PFSK-1 (cell line): ENCODE data around the gene GSG1.

Source experiments
- FOXP2 ChIP-seq: optimal IDR thresholded peaks from 2 replicates; pipeline ENCODE3; 2011; ENCODE audit warnings: borderline replicate concordance, control low read depth, inconsistent platforms; ENCODE audit not compliant: insufficient read depth; ENCODE audit errors: extremely low read length, extremely low read depth
- POLR2AphosphoS5 ChIP-seq: IDR thresholded peaks from 2 replicates; pipeline ENCODE4 v1.6.1; 2012; ENCODE audit warnings: low read depth, mild to moderate bottlenecking, control low read depth, low read length, moderate library complexity
- SIN3A ChIP-seq: IDR thresholded peaks from 2 replicates; pipeline ENCODE4 v1.6.1; 2012; ENCODE audit warnings: mild to moderate bottlenecking, low read length, moderate library complexity, borderline replicate concordance; ENCODE audit not compliant: insufficient read depth
- TAF1 ChIP-seq: IDR thresholded peaks from 2 replicates; pipeline ENCODE4 v1.6.1; 2012; ENCODE audit warnings: low read length, control low read depth, borderline replicate concordance; ENCODE audit not compliant: insufficient read depth
- TF ChIP-seq, protein P1 (sequence below), 2 experiments: IDR thresholded peaks; 2 replicates each; pipeline versions ENCODE4 v1.6.1 to v1.8.0; 2011 to 2012; ENCODE audit warnings: low read depth in 2 of 2, low read length in 2 of 2, control low read depth in 1 of 2, inconsistent platforms in 1 of 2, mild to moderate bottlenecking in 1 of 2, moderate library complexity in 1 of 2; ENCODE audit not compliant: insufficient read depth in 1 of 2

GSG1 gene

DNA sequence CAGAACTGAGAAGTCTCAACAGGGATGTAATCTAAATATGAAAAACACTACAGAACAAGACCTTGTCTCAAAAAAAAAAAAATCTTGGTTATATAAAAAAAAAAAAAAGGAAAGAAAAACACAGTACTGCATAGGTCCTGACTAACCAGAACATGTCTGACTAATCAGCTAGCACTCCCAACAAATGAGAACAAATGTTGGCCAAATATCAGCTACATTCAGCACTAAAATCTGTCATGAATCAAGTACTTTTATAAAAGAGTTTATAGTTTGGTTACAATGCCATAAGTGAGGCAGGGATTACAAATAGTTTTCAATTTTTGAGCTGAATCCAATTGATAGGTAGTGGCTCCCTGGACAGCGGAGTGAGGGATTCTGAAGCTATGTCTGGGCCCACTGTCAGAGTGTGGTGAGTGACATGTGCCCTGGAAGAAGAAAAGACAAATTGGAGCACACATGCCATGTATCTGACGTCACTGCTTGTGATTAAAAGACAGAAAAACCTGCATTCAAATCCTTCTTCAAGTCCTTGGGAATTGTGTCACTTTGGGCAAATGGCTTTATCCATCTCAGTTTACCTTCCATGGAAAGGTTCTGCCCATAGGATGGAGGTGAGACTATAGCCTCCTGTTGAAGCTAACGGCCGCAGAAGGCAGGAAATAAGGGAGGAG is 64.8 kb downstream of the GSG1 start:
- TF ChIP-seq, protein P1, sequence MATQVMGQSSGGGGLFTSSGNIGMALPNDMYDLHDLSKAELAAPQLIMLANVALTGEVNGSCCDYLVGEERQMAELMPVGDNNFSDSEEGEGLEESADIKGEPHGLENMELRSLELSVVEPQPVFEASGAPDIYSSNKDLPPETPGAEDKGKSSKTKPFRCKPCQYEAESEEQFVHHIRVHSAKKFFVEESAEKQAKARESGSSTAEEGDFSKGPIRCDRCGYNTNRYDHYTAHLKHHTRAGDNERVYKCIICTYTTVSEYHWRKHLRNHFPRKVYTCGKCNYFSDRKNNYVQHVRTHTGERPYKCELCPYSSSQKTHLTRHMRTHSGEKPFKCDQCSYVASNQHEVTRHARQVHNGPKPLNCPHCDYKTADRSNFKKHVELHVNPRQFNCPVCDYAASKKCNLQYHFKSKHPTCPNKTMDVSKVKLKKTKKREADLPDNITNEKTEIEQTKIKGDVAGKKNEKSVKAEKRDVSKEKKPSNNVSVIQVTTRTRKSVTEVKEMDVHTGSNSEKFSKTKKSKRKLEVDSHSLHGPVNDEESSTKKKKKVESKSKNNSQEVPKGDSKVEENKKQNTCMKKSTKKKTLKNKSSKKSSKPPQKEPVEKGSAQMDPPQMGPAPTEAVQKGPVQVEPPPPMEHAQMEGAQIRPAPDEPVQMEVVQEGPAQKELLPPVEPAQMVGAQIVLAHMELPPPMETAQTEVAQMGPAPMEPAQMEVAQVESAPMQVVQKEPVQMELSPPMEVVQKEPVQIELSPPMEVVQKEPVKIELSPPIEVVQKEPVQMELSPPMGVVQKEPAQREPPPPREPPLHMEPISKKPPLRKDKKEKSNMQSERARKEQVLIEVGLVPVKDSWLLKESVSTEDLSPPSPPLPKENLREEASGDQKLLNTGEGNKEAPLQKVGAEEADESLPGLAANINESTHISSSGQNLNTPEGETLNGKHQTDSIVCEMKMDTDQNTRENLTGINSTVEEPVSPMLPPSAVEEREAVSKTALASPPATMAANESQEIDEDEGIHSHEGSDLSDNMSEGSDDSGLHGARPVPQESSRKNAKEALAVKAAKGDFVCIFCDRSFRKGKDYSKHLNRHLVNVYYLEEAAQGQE (IDR thresholded peaks at IDR 0.05; ENCODE audit: insufficient read depth in 1 of 2, low read depth in 2 of 2, low read length in 2 of 2): no peak
- no peak for TF ChIP-seq POLR2AphosphoS5
- TF ChIP-seq FOXP2: no peak
- no peak for TF ChIP-seq TAF1
- TF ChIP-seq SIN3A: no peak

GRCh38 chr12:13036881-13037280 is 66.6 kb downstream of the GSG1 start:
- TF ChIP-seq POLR2AphosphoS5 (no peak), FOXP2 (no peak), SIN3A (no peak), TAF1 (no peak)
- TF ChIP-seq, protein P1 (IDR thresholded peaks at IDR 0.05; ENCODE audit: insufficient read depth in 1 of 2, low read depth in 2 of 2, low read length in 2 of 2): no peak
